HTERT RPE-1 (cell line): ENCODE measurements around the gene LMF1.

Experiments
- in situ Hi-C: fragments of 300-500 bp; cut with MboI; formaldehyde crosslinking; loops from 4 replicates; pipeline ENCODE4 v1.14.3; 2020; ENCODE audit warnings: low sequenced_read_pairs

The LMF1 gene

GRCh38 chr16:916035-916799 lies 54.6 kb downstream of the LMF1 start:
- in situ Hi-C loops: no loop called here

- in situ Hi-C loops: no loop called here
Observed at GRCh38 chr16:915546-915945, 55.2 kb downstream of the LMF1 start.

GRCh38 chr16:914440-914839 lies 56.3 kb downstream of the LMF1 start:
- in situ Hi-C loops: no loop called here

- in situ Hi-C loops: no loop called here
Observed at GRCh38 chr16:913817-914439, 56.9 kb downstream of the LMF1 start.

- in situ Hi-C loops: no loop called here
Observed at GRCh38 chr16:912684-913613, 57.8 kb downstream of the LMF1 start.

GRCh38 chr16:912322-912683 lies 58.5 kb downstream of the LMF1 start:
- in situ Hi-C loops: no loop called here

- in situ Hi-C loops: no loop called here
Observed at GRCh38 chr16:911604-912321, 59.0 kb downstream of the LMF1 start.

- in situ Hi-C loops: no loop called here
Observed at GRCh38 chr16:911101-911500, 59.7 kb downstream of the LMF1 start.

GRCh38 chr16:910181-910580 lies 60.6 kb downstream of the LMF1 start:
- in situ Hi-C loops: no loop called here

- in situ Hi-C loops: no loop called here
Observed at GRCh38 chr16:909281-910000, 61.3 kb downstream of the LMF1 start.

- in situ Hi-C loops: no loop called here
Observed at GRCh38 chr16:908526-909155, 62.1 kb downstream of the LMF1 start.

- in situ Hi-C loops: no loop called here
Observed at GRCh38 chr16:907842-908241, 62.9 kb downstream of the LMF1 start.

- in situ Hi-C loops: no loop called here
Observed at GRCh38 chr16:907361-907760, 63.4 kb downstream of the LMF1 start.

GRCh38 chr16:906296-906695 lies 64.5 kb downstream of the LMF1 start:
- in situ Hi-C loops: no loop called here

GRCh38 chr16:901715-902601 lies 68.8 kb downstream of the LMF1 start:
- in situ Hi-C loops: no loop called here

GRCh38 chr16:901149-901548 lies 69.6 kb downstream of the LMF1 start:
- in situ Hi-C loops: no loop called here

- in situ Hi-C loops: no loop called here
Observed at GRCh38 chr16:900211-900610, 70.6 kb downstream of the LMF1 start.

- in situ Hi-C loops: no loop called here
Observed at GRCh38 chr16:899683-900060, 71.1 kb downstream of the LMF1 start.
